Ishikawa (cell line): ENCODE data around the gene GSTP1.

ENCODE experiments used
- CEBPB ChIP-seq: IDR thresholded peaks from 2 replicates; pipeline ENCODE4 v1.6.1; 2012
- NFIC ChIP-seq: IDR thresholded peaks from 2 replicates; pipeline ENCODE4 v1.6.1; 2012

GRCh38 chr11:67577951-67578350 is 5.7 kb upstream of the GSTP1 start:
- TF ChIP-seq CEBPB (no peak), NFIC (peak; percentile 41; the same call in 1 of the 2 replicates)
